GM21515 (cell line): ENCODE results near the gene CXXC5.

Experiments
- ATAC-seq: cut with Tn5 transposase; IDR thresholded peaks from one replicate; pipeline ENCODE4 v1.9.1; 2021; ENCODE audit not compliant: unreplicated experiment

The CXXC5 gene

GRCh38 chr5:139678751-139679750, 30.9 kb downstream of the CXXC5 start:
- no peak for ATAC-seq

- no peak for ATAC-seq
Observed at GRCh38 chr5:139680368-139681111, 32.4 kb downstream of the CXXC5 start.

- ATAC-seq, result no peak
Observed at GRCh38 chr5:139681112-139681458, 32.9 kb downstream of the CXXC5 start.

- no peak for ATAC-seq
Observed at GRCh38 chr5:139681466-139681865, 33.3 kb downstream of the CXXC5 start.

GRCh38 chr5:139682016-139682975, 34.1 kb downstream of the CXXC5 start:
- ATAC-seq, result no peak

- no peak for ATAC-seq
Observed at GRCh38 chr5:139683295-139684271, 35.4 kb downstream of the CXXC5 start.

- no peak for ATAC-seq
Observed at GRCh38 chr5:139684350-139684880, 36.3 kb downstream of the CXXC5 start.

- no peak for ATAC-seq
Observed at GRCh38 chr5:139684881-139685749, 37.0 kb downstream of the CXXC5 start.

- ATAC-seq, result no peak
Observed at GRCh38 chr5:139685886-139686285, 37.7 kb downstream of the CXXC5 start.

GRCh38 chr5:139686356-139686705, 38.2 kb downstream of the CXXC5 start:
- ATAC-seq, result no peak

- ATAC-seq, result no peak
Observed at GRCh38 chr5:139686706-139687441, 38.7 kb downstream of the CXXC5 start.

GRCh38 chr5:139687656-139688055, 39.5 kb downstream of the CXXC5 start:
- ATAC-seq, result no peak

- ATAC-seq, result no peak
Observed at GRCh38 chr5:139688088-139688702, 40.0 kb downstream of the CXXC5 start.

GRCh38 chr5:139688751-139689372, 40.7 kb downstream of the CXXC5 start:
- no peak for ATAC-seq

GRCh38 chr5:139689631-139690063, 41.5 kb downstream of the CXXC5 start:
- ATAC-seq, result no peak

GRCh38 chr5:139690064-139690802, 42.1 kb downstream of the CXXC5 start:
- ATAC-seq, result no peak
